Measurements from ENCODE around the gene LCN1.

The LCN1 gene

GRCh38 chr9:135552698-135553171 lies 31.5 kb downstream of the LCN1 start:
- TF ChIP-seq, protein P1, sequence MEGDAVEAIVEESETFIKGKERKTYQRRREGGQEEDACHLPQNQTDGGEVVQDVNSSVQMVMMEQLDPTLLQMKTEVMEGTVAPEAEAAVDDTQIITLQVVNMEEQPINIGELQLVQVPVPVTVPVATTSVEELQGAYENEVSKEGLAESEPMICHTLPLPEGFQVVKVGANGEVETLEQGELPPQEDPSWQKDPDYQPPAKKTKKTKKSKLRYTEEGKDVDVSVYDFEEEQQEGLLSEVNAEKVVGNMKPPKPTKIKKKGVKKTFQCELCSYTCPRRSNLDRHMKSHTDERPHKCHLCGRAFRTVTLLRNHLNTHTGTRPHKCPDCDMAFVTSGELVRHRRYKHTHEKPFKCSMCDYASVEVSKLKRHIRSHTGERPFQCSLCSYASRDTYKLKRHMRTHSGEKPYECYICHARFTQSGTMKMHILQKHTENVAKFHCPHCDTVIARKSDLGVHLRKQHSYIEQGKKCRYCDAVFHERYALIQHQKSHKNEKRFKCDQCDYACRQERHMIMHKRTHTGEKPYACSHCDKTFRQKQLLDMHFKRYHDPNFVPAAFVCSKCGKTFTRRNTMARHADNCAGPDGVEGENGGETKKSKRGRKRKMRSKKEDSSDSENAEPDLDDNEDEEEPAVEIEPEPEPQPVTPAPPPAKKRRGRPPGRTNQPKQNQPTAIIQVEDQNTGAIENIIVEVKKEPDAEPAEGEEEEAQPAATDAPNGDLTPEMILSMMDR (IDR thresholded peaks at IDR 0.05; ENCODE audit: insufficient read depth, low read depth, low read length, missing control alignments) = no peak
- H3K4me3 ChIP-seq (ENCODE audit: low read depth, low read length) = no peak overlapping the region
- DNase-seq (ENCODE audit: low read depth) = no peak

- TF ChIP-seq, protein P1 (IDR thresholded peaks at IDR 0.05; ENCODE audit: insufficient read depth, low read depth, low read length, missing control alignments) = no peak
- no peak overlapping the region for H3K4me3 ChIP-seq (ENCODE audit: low read depth, low read length)
- no peak for DNase-seq (ENCODE audit: low read depth)
Measured at GRCh38 chr9:135554718-135555117, 33.5 kb downstream of the LCN1 start.

GRCh38 chr9:135555203-135555602 lies 34.0 kb downstream of the LCN1 start:
- no peak for DNase-seq (ENCODE audit: low read depth)
- TF ChIP-seq, protein P1 (IDR thresholded peaks at IDR 0.05; ENCODE audit: insufficient read depth, low read depth, low read length, missing control alignments) = no peak
- H3K4me3 ChIP-seq (ENCODE audit: low read depth, low read length) = no peak overlapping the region

- TF ChIP-seq, protein P1 (IDR thresholded peaks at IDR 0.05; ENCODE audit: insufficient read depth, low read depth, low read length, missing control alignments) = no peak
- no peak overlapping the region for H3K4me3 ChIP-seq (ENCODE audit: low read depth, low read length)
- DNase-seq (ENCODE audit: low read depth) = no peak
Measured at GRCh38 chr9:135555910-135556309, 34.7 kb downstream of the LCN1 start.

DNA sequence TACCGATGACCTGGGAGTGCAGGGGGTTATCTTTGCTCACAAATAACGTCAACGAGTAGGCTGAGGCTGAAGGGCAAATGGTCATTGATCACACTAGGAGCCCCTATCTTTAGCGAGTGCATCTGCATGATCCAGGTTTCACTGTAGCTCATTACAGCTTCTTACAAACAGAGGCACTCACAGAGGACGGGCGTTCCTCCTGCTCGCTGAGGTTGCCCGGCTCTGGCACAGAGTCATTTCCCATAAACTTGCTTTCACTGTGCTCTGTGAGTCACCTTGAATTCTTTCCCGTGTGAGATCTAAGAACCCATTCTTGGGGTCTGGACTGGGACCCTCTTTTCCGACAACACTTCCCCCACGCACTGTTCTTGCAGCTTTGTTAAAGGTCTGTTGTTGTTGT lies 38.4 kb downstream of the LCN1 start:
- DNase-seq (ENCODE audit: low read depth) = no peak
- TF ChIP-seq, protein P1 (IDR thresholded peaks at IDR 0.05; ENCODE audit: insufficient read depth, low read depth, low read length, missing control alignments) = no peak
- H3K4me3 ChIP-seq (ENCODE audit: low read depth, low read length) = no peak overlapping the region

GRCh38 chr9:135561391-135562234 lies 40.4 kb downstream of the LCN1 start, which contains the start of gene PAEP:
Gene PAEP, plus strand, starts transcription at chr9:135561756.
- DNase-seq (ENCODE audit: low read depth) = no peak
- no peak within 1 kb of the TSS for H3K4me3 ChIP-seq (ENCODE audit: low read depth, low read length)
- TF ChIP-seq, protein P1 (IDR thresholded peaks at IDR 0.05; ENCODE audit: insufficient read depth, low read depth, low read length, missing control alignments) = no peak
